GM12872 (cell line): Measurements from ENCODE around the gene MAP2K3.

Source experiments
- TF ChIP-seq, protein P1 (sequence below): IDR thresholded peaks from 3 replicates; pipeline ENCODE4 v1.5.1; 2011; ENCODE audit warnings: low read depth, mild to moderate bottlenecking, low read length, moderate library complexity; ENCODE audit not compliant: insufficient read depth

MAP2K3 gene

DNA sequence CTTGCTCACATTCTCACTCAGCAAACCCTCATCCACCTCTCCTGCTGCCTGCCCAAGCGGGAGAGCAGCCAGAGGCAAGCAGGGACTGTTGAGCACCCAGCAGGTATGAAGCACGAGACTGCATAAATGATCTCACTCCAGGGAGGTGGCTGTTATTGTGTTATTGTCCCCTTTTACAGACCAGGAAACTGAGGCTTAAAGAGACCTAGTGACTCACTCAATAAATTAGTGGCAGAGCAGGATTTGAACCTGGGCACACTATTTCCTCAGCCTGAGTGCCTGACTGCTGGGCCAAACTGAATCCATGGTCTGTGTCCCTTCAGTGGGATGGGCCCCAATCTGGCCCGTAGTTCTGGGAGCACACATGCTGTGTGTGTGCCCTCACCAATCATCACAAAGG, 12.3 kb upstream of the MAP2K3 start:
- TF ChIP-seq, protein P1, sequence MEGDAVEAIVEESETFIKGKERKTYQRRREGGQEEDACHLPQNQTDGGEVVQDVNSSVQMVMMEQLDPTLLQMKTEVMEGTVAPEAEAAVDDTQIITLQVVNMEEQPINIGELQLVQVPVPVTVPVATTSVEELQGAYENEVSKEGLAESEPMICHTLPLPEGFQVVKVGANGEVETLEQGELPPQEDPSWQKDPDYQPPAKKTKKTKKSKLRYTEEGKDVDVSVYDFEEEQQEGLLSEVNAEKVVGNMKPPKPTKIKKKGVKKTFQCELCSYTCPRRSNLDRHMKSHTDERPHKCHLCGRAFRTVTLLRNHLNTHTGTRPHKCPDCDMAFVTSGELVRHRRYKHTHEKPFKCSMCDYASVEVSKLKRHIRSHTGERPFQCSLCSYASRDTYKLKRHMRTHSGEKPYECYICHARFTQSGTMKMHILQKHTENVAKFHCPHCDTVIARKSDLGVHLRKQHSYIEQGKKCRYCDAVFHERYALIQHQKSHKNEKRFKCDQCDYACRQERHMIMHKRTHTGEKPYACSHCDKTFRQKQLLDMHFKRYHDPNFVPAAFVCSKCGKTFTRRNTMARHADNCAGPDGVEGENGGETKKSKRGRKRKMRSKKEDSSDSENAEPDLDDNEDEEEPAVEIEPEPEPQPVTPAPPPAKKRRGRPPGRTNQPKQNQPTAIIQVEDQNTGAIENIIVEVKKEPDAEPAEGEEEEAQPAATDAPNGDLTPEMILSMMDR, result no peak

- TF ChIP-seq, protein P1, result no peak
Measured at GRCh38 chr17:21272881-21273792, 11.4 kb upstream of the MAP2K3 start.

- TF ChIP-seq, protein P1, result no peak
Measured at GRCh38 chr17:21275047-21275578, 9.4 kb upstream of the MAP2K3 start.

GRCh38 chr17:21275579-21276263, 8.8 kb upstream of the MAP2K3 start:
- TF ChIP-seq, protein P1, result no peak

GRCh38 chr17:21276264-21276588, 8.3 kb upstream of the MAP2K3 start:
- TF ChIP-seq, protein P1, result no peak

DNA sequence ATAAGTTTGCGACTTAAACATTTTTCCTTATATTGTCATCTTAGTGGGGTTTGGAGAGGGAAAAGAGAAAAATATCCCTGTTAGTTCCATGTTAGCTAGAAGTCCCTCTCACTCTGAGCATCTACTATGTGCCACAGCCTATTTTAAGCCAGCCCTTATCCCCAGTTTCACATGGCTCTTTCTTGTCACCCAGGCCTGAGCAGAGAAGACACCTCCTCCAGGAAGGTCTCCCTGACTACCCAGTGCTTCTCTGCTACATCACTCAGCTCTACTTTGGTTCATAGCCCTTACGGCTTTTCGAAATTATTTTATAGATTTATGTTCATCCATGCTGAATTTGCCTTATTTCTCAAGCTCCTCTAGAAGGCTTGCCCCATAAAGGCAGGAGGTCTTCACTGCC, 7.2 kb upstream of the MAP2K3 start:
- TF ChIP-seq, protein P1, result no peak

GRCh38 chr17:21278450-21279197, 5.9 kb upstream of the MAP2K3 start:
- TF ChIP-seq, protein P1, result no peak
